Measurements from ENCODE around the gene TTC23. TPM values are rescaled to one million over a fixed set of nuclear protein-coding genes. Genes with fewer than 3 reads are reported as not detected.

Gene TTC23
- total RNA-seq, 1 experiment from 2014 or later = 13.4 TPM

DNA sequence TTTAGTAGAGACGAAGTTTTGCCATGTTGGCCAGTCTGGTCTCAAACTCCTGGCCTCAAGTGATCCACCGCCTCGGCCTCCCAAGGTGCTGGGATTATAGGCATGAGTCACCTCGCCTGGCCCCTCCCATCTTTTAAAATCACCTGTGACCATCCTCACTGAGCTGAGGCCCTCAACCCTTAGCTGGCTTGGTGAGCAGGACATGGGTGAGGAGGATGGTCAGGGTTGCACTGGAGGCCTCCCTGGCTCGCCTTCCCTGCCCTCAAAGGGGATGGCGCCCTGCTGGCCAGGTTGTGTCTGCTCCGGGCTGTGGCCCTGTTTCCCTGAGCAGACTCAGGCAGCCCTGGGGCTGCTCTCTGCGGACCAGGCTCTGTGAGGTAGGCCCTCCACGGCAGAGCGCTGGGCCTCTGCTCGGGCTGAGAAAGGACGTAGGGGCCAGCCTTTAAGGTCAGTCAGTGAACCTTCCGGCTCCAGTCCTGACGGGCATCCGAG is 110.8 kb downstream of the TTC23 start:
- Histone ChIP-seq H3K27me3 (replicated peaks; ENCODE audit: insufficient read depth, low read depth, low read length, poor library complexity) (no peaks in the 10 kb centered on the region), H3K36me3 (ENCODE audit: insufficient read depth, low read length, poor library complexity, severe bottlenecking) (no peaks in the 10 kb centered on the region), H3K27ac (ENCODE audit: low read depth, low read length, poor library complexity, severe bottlenecking) (no peak overlapping the region), H3K9me3 (ENCODE audit: low read depth, low read length, poor library complexity, severe bottlenecking) (no peaks in the 10 kb centered on the region), H3K4me1 (ENCODE audit: insufficient read depth, low read length, poor library complexity, severe bottlenecking) (peaks cover 6% of the 10 kb centered on the region), H3K4me3 (ENCODE audit: low read depth, low read length, poor library complexity, severe bottlenecking) (no peak overlapping the region)
- CTCF ChIA-PET = no interaction called here
- no peak for DNase-seq (ENCODE audit: low spot score)
- no peak for TF ChIP-seq EZH2 (IDR thresholded peaks at IDR 0.05; ENCODE audit: borderline replicate concordance, low read depth, low read length, poor library complexity, severe bottlenecking)
- TF ChIP-seq, protein P1, sequence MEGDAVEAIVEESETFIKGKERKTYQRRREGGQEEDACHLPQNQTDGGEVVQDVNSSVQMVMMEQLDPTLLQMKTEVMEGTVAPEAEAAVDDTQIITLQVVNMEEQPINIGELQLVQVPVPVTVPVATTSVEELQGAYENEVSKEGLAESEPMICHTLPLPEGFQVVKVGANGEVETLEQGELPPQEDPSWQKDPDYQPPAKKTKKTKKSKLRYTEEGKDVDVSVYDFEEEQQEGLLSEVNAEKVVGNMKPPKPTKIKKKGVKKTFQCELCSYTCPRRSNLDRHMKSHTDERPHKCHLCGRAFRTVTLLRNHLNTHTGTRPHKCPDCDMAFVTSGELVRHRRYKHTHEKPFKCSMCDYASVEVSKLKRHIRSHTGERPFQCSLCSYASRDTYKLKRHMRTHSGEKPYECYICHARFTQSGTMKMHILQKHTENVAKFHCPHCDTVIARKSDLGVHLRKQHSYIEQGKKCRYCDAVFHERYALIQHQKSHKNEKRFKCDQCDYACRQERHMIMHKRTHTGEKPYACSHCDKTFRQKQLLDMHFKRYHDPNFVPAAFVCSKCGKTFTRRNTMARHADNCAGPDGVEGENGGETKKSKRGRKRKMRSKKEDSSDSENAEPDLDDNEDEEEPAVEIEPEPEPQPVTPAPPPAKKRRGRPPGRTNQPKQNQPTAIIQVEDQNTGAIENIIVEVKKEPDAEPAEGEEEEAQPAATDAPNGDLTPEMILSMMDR (conservative IDR thresholded peaks at IDR 0.05; ENCODE audit: low read depth, low read length) = no peak
- intact Hi-C loops (cut with micrococcal nuclease; ENCODE audit: unreplicated experiment) = no loop called here
- no TSS peak for BruUV-seq (replicated peaks)
- POLR2A ChIA-PET (ENCODE audit: low non-redundant PET) = no interaction called here

DNA sequence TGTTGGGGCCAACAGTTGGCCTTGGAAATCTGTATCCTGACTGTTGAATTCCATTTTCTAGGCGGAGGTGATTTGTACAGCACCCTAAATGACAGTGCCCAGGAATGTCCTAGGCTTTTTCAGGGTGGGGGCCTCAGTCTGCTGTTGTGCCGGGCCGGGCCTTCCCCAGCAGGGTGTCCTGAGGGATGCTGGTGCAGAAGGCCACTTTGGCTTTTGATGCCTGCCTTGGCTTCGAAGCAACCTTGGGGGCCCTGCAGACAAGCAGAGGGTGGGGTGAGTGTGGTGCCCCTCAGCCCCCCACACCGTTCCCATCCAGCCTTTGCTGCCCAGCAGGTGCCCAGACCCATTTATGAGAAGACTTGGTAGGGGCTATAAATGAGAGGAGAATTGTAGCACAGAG is 111.5 kb downstream of the TTC23 start:
- Histone ChIP-seq H3K4me1 (ENCODE audit: insufficient read depth, low read length, poor library complexity, severe bottlenecking) (peaks cover 4% of the 10 kb centered on the region), H3K27ac (ENCODE audit: low read depth, low read length, poor library complexity, severe bottlenecking) (no peak overlapping the region), H3K4me3 (ENCODE audit: low read depth, low read length, poor library complexity, severe bottlenecking) (no peak overlapping the region), H3K27me3 (replicated peaks; ENCODE audit: insufficient read depth, low read depth, low read length, poor library complexity) (no peaks in the 10 kb centered on the region), H3K9me3 (ENCODE audit: low read depth, low read length, poor library complexity, severe bottlenecking) (no peaks in the 10 kb centered on the region), H3K36me3 (ENCODE audit: insufficient read depth, low read length, poor library complexity, severe bottlenecking) (no peaks in the 10 kb centered on the region)
- BruUV-seq (replicated peaks) = no TSS peak
- ChIA-PET CTCF (no interaction called here), POLR2A (ENCODE audit: low non-redundant PET) (no interaction called here)
- intact Hi-C loops (cut with micrococcal nuclease; ENCODE audit: unreplicated experiment) = no loop called here
- no peak for DNase-seq (ENCODE audit: low spot score)
- TF ChIP-seq, protein P1 (conservative IDR thresholded peaks at IDR 0.05; ENCODE audit: low read depth, low read length) = no peak
- no peak for TF ChIP-seq EZH2 (IDR thresholded peaks at IDR 0.05; ENCODE audit: borderline replicate concordance, low read depth, low read length, poor library complexity, severe bottlenecking)

DNA sequence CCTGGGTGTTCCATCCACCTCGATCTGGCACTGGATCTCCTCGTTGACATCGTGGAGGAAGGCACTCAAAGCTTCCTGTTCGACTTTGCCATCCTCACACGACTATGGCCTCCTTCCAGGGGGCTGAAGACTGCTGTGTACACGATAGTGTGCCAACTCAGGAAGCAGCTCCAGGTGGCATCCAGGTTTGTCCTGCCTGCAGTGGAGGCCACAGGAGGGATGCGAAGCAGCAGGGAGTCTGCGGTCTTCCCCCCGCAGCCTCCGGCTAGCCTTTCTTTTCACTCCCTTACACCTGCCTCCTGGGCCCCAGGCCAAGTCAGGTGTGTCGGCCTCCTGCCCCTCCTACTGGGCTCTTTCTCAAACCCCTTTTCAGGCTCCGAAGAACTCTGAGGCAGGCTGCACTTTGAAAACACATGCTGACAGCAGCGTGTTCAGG is 112.3 kb downstream of the TTC23 start:
- DNase-seq (ENCODE audit: low spot score) = no peak
- Histone ChIP-seq H3K4me3 (ENCODE audit: low read depth, low read length, poor library complexity, severe bottlenecking) (no peak overlapping the region), H3K9me3 (ENCODE audit: low read depth, low read length, poor library complexity, severe bottlenecking) (no peaks in the 10 kb centered on the region), H3K4me1 (ENCODE audit: insufficient read depth, low read length, poor library complexity, severe bottlenecking) (no peaks in the 10 kb centered on the region), H3K27me3 (replicated peaks; ENCODE audit: insufficient read depth, low read depth, low read length, poor library complexity) (no peaks in the 10 kb centered on the region), H3K36me3 (ENCODE audit: insufficient read depth, low read length, poor library complexity, severe bottlenecking) (no peaks in the 10 kb centered on the region), H3K27ac (ENCODE audit: low read depth, low read length, poor library complexity, severe bottlenecking) (no peak overlapping the region)
- intact Hi-C loops (cut with micrococcal nuclease; ENCODE audit: unreplicated experiment) = no loop called here
- BruUV-seq (replicated peaks) = no TSS peak
- ChIA-PET CTCF (no interaction called here), POLR2A (ENCODE audit: low non-redundant PET) (no interaction called here)
- TF ChIP-seq EZH2 (IDR thresholded peaks at IDR 0.05; ENCODE audit: borderline replicate concordance, low read depth, low read length, poor library complexity, severe bottlenecking) = no peak
- TF ChIP-seq, protein P1 (conservative IDR thresholded peaks at IDR 0.05; ENCODE audit: low read depth, low read length) = no peak
